Prostate gland (tissue), 2 donors: Measurements from ENCODE around the gene CDKL5.

ENCODE experiments used
- POLR2AphosphoS5 ChIP-seq: sonication (generic); formaldehyde crosslinking; IDR thresholded peaks from one replicate; pipeline ENCODE4 v1.6.1; 2017; ENCODE audit warnings: antibody characterized with exemption
- TF ChIP-seq, protein P1 (sequence below), 4 experiments: fragments of 200-600 bp in 2 of 4; fragments of 450-650 bp in 2 of 4; sonication (generic) in 2 of 4; IDR thresholded peaks; 1 replicate in 3 of 4; 2 replicates in 1 of 4; pipeline ENCODE4 v1.5.1; 2016 to 2019; ENCODE audit warnings: antibody characterized with exemption in 4 of 4, mild to moderate bottlenecking in 2 of 4, moderate library complexity in 2 of 4

DNA sequence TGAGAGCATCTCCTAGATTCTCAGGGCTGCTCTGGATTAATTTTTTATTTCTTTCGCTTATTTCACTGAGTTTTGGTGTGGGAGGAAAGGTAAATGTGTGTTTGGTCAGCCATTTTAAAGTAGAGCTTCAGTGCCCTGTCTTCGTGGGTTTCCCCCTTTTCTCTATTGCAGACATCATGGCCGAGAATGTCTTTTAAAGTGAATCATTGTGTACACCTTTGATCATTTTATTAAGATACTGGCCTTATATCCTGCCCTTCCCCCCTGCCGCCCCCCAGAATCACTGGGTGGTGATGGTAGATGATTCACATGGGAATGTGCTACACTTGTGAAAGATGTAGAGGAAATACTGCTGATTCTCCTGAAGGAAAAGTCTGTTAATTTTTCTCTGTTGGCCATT lies 23.8 kb downstream of the CDKL5 start:
- TF ChIP-seq POLR2AphosphoS5: no peak
- TF ChIP-seq, protein P1, sequence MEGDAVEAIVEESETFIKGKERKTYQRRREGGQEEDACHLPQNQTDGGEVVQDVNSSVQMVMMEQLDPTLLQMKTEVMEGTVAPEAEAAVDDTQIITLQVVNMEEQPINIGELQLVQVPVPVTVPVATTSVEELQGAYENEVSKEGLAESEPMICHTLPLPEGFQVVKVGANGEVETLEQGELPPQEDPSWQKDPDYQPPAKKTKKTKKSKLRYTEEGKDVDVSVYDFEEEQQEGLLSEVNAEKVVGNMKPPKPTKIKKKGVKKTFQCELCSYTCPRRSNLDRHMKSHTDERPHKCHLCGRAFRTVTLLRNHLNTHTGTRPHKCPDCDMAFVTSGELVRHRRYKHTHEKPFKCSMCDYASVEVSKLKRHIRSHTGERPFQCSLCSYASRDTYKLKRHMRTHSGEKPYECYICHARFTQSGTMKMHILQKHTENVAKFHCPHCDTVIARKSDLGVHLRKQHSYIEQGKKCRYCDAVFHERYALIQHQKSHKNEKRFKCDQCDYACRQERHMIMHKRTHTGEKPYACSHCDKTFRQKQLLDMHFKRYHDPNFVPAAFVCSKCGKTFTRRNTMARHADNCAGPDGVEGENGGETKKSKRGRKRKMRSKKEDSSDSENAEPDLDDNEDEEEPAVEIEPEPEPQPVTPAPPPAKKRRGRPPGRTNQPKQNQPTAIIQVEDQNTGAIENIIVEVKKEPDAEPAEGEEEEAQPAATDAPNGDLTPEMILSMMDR (IDR thresholded peaks at IDR 0.05): no peak
